CD14-positive monocyte (primary cell): ENCODE data around the gene DMXL2. TPM values are rescaled to one million over a fixed set of nuclear protein-coding genes. Genes with fewer than 3 reads are reported as not detected.
A peak's percentile ranks its signal among the peaks of the same experiment; 100 is the strongest.

Source experiments
- DNase-seq, 3 donors: peaks; one replicate each; pipeline ENCODE4 v3.0.0-alpha.2; 2011 to 2022
- H2AFZ ChIP-seq: 2 replicates; pipeline ENCODE4 v1.6.0; 2012; ENCODE audit warnings: mild to moderate bottlenecking, low read depth, low read length, inconsistent platforms; ENCODE audit not compliant: insufficient read depth, poor library complexity, severe bottlenecking
- H3K27ac ChIP-seq, 2 donors: 1 replicate in 1 of 2; 2 replicates in 1 of 2; pipeline ENCODE4 v1.5.1; 2012 to 2013; ENCODE audit warnings: low read length in 2 of 2, control low read depth in 1 of 2, inconsistent platforms in 1 of 2, low read depth in 1 of 2, mild to moderate bottlenecking in 1 of 2
- H3K27me3 ChIP-seq, 2 donors: one replicate each; pipeline versions ENCODE4 v1.6.0 to v1.6.1; 2011 to 2013; ENCODE audit warnings: low read length in 2 of 2; ENCODE audit not compliant: control insufficient read depth in 2 of 2, insufficient read depth in 2 of 2
- H3K36me3 ChIP-seq, 2 donors: replicated peaks in 1 of 2; 1 replicate in 1 of 2; 2 replicates in 1 of 2; pipeline versions ENCODE4 v1.5.1 to v1.6.1; 2012 to 2013; ENCODE audit warnings: low read length in 2 of 2, control low read depth in 1 of 2, inconsistent platforms in 1 of 2, mild to moderate bottlenecking in 1 of 2; ENCODE audit not compliant: insufficient read depth in 2 of 2, control insufficient read depth in 1 of 2
- H3K4me1 ChIP-seq, 2 donors: 1 replicate in 1 of 2; 2 replicates in 1 of 2; pipeline versions ENCODE4 v1.5.1 to v1.6.1; 2012 to 2013; ENCODE audit warnings: low read length in 2 of 2, control low read depth in 1 of 2, inconsistent platforms in 1 of 2, mild to moderate bottlenecking in 1 of 2, moderate library complexity in 1 of 2; ENCODE audit not compliant: insufficient read depth in 2 of 2, control insufficient read depth in 1 of 2
- H3K4me2 ChIP-seq: replicated peaks from 2 replicates; pipeline ENCODE3; 2012; ENCODE audit warnings: low read length, moderate library complexity, mild to moderate bottlenecking; ENCODE audit not compliant: poor library complexity, severe bottlenecking; ENCODE audit errors: extremely low read depth
- H3K4me3 ChIP-seq, 3 experiments: fragments of 200-600 bp in 1 of 3; sonication (generic) in 1 of 3; replicated peaks in 1 of 3; 1 replicate in 2 of 3; 2 replicates in 1 of 3; pipeline ENCODE4 v1.5.1; 2011 to 2013; ENCODE audit warnings: low read length in 3 of 3, mild to moderate bottlenecking in 3 of 3, control low read depth in 2 of 3, low read depth in 2 of 3, inconsistent platforms in 1 of 3, moderate library complexity in 1 of 3
- H3K79me2 ChIP-seq: 2 replicates; pipeline ENCODE4 v1.6.0; 2012; ENCODE audit warnings: mild to moderate bottlenecking, control low read depth, inconsistent platforms, low read length, moderate library complexity; ENCODE audit not compliant: insufficient read depth
- H3K9ac ChIP-seq: 2 replicates; pipeline ENCODE4 v1.6.0; 2017; ENCODE audit warnings: low read length, mild to moderate bottlenecking; ENCODE audit not compliant: insufficient read depth, poor library complexity, severe bottlenecking
- H3K9me3 ChIP-seq, 2 donors: replicated peaks in 1 of 2; 1 replicate in 1 of 2; 2 replicates in 1 of 2; pipeline versions ENCODE4 v1.5.1 to v1.6.1; 2012 to 2013; ENCODE audit warnings: low read length in 2 of 2, control low read depth in 1 of 2; ENCODE audit not compliant: control insufficient read depth in 1 of 2, insufficient read depth in 1 of 2
- H4K20me1 ChIP-seq: 2 replicates; pipeline ENCODE4 v1.6.0; 2012; ENCODE audit warnings: mild to moderate bottlenecking, low read length, control low read depth, moderate library complexity; ENCODE audit not compliant: insufficient read depth
- H3K27ac Mint-ChIP-seq, 7 donors: one replicate each; pipeline ENCODE4 v1.8.0; 2020; ENCODE audit warnings: mild to moderate bottlenecking in 7 of 7, mixed read lengths in 7 of 7, moderate library complexity in 6 of 7, inconsistent platforms in 2 of 7
- H3K27me3 Mint-ChIP-seq, 3 donors: one replicate each; pipeline ENCODE4 v1.8.0; 2021 to 2022; ENCODE audit warnings: low read depth in 3 of 3, mild to moderate bottlenecking in 3 of 3, mixed read lengths in 3 of 3, moderate library complexity in 3 of 3, inconsistent platforms in 1 of 3
- H3K36me3 Mint-ChIP-seq, 2 donors: one replicate each; pipeline ENCODE4 v1.8.0; 2020; ENCODE audit warnings: mixed read lengths in 2 of 2, inconsistent platforms in 1 of 2, mild to moderate bottlenecking in 1 of 2
- H3K4me1 Mint-ChIP-seq: one replicate; pipeline ENCODE4 v1.8.0; 2020; ENCODE audit warnings: mild to moderate bottlenecking, mixed read lengths
- H3K4me3 Mint-ChIP-seq, 2 donors: one replicate each; pipeline ENCODE4 v1.8.0; 2020; ENCODE audit warnings: mild to moderate bottlenecking in 2 of 2, mixed read lengths in 2 of 2, moderate library complexity in 1 of 2
- H3K9me3 Mint-ChIP-seq, 7 donors: one replicate each; pipeline ENCODE4 v1.8.0; 2020 to 2022; ENCODE audit warnings: mixed read lengths in 7 of 7, mild to moderate bottlenecking in 6 of 7, moderate library complexity in 6 of 7, inconsistent platforms in 2 of 7
- CTCF ChIP-seq: fragments of 200-600 bp; IDR thresholded peaks from one replicate; pipeline ENCODE4 v1.8.0; 2022; ENCODE audit warnings: antibody characterized with exemption, mild to moderate bottlenecking
- WGBS: methylation state at CpG from one replicate; pipeline ENCODE4 v1.1.5; 2013; ENCODE audit warnings: missing lambda C conversion rate; ENCODE audit not compliant: insufficient coverage; 5-methylcytosine and 5-hydroxymethylcytosine counted together
- intact Hi-C, 2 donors: fragments of 100-400 bp; cut with micrococcal nuclease; formaldehyde crosslinking; loops; one replicate each; pipeline versions ENCODE4 v1.15.0 to v1.15.1; 2023
- polyA plus RNA-seq, 3 donors: library from polyadenylated mRNA; depleted of rRNA in 1 of 3; unstranded in 2 of 3; stranded (reverse) in 1 of 3; fragments of 300-500 nt in 2 of 3; fragments of >200 nt in 1 of 3; fragmentation: Illumina TruSeq in 2 of 3; gene quantifications; 1 replicate in 2 of 3; 2 replicates in 1 of 3; pipeline ENCODE4 v1.2.3, GENCODE V29; 2012 to 2021

Gene DMXL2
- polyA plus RNA-seq, 3 donors: 29.1 to 449 (median 45.5) TPM

- Histone ChIP-seq H2AFZ (no peak overlapping the region), H3K4me3 (no peak overlapping the region), H3K4me1 (no peaks in the 10 kb centered on the region), H3K36me3 (peaks cover 85 to 95% of the 10 kb centered on the region in 2 donors), H3K9ac (no peak overlapping the region), H3K4me2 (no peak overlapping the region), H3K79me2 (no peaks in the 10 kb centered on the region), H3K27ac (no peak overlapping the region), H3K27me3 (no peaks in the 10 kb centered on the region), H3K9me3 (no peaks in the 10 kb centered on the region), H4K20me1 (peaks cover 94% of the 10 kb centered on the region)
- H3K9me3 Mint-ChIP-seq: no peaks in the 10 kb centered on the region
- H3K4me1 Mint-ChIP-seq: peaks cover 2% of the 10 kb centered on the region
- intact Hi-C loops: no loop called here
- DNase-seq: no peak
- H3K4me3 Mint-ChIP-seq: no peak overlapping the region
- WGBS: 100% methylated on average over 1 of the region's 5 CpGs
- peak overlapping the region in 3 of 7 donors; percentile 17 to 44 (median 31) for H3K27ac Mint-ChIP-seq
- H3K36me3 Mint-ChIP-seq: peaks cover 74 to 82% of the 10 kb centered on the region in 2 donors
- TF ChIP-seq CTCF: no peak
- no peaks in the 10 kb centered on the region for H3K27me3 Mint-ChIP-seq
Measured at GRCh38 chr15:51491941-51492340, 130.6 kb downstream of the DMXL2 start.

DNA sequence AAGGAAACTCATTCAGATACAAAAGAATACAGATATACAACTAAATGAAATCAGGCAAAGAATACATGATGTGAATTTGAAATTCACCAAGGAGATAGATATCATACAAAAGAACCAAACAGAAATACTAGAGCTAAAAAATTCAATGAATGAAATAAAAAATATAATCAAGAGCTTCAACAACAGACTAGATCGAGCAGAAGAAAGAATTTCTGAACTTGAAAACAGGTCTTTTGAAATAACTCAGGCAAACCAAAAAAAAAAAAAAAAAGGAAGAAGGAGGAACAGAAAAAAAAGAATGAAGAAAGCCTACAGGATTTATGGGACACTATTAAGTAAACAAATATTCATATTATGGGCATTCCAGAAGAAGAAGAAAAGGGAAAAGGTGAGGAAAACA is 137.8 kb downstream of the DMXL2 start:
- no peak overlapping the region for H3K4me2 ChIP-seq
- H3K36me3 ChIP-seq: peaks cover 92 to 97% of the 10 kb centered on the region in 2 donors
- H4K20me1 ChIP-seq: peaks cover 91% of the 10 kb centered on the region
- no peak for TF ChIP-seq CTCF
- WGBS: no CpG with 5 or more reads among the region's 1 CpG
- peaks cover 7 to 22% of the 10 kb centered on the region in 2 donors for H3K9me3 ChIP-seq
- H3K9ac ChIP-seq: no peak overlapping the region
- peaks cover 29% of the 10 kb centered on the region for H3K79me2 ChIP-seq
- no peak overlapping the region for H3K4me3 Mint-ChIP-seq
- no peaks in the 10 kb centered on the region for H3K27me3 Mint-ChIP-seq
- H2AFZ ChIP-seq: no peak overlapping the region
- intact Hi-C loops: no loop called here
- H3K9me3 Mint-ChIP-seq: peaks cover 10 to 22% (median 16%) of the 10 kb centered on the region in 7 donors
- DNase-seq: no peak
- H3K4me1 ChIP-seq: no peaks in the 10 kb centered on the region
- no peaks in the 10 kb centered on the region for H3K27me3 ChIP-seq
- H3K27ac Mint-ChIP-seq: peak overlapping the region in 1 of 7 donors; percentile 51
- H3K4me3 ChIP-seq: no peak overlapping the region
- H3K27ac ChIP-seq: no peak overlapping the region
- H3K36me3 Mint-ChIP-seq: peaks cover 80 to 87% of the 10 kb centered on the region in 2 donors
- H3K4me1 Mint-ChIP-seq: no peaks in the 10 kb centered on the region
